Stimulated activated naive CD8-positive, alpha-beta T cell treated with anti-CD3 and anti-CD28 coated beads, Interleukin-15, Interleukin-2, amounts not matched to agents 100 ng/mL and 50 ng/mL, for 24 hours (primary cell): Measurements from ENCODE around the gene PRRC2B.

ENCODE experiments used
- H3K27ac Mint-ChIP-seq: one replicate; pipeline ENCODE4 v1.8.0; 2021; ENCODE audit warnings: mild to moderate bottlenecking, mixed read lengths
- H3K27me3 Mint-ChIP-seq: one replicate; pipeline ENCODE4 v1.8.0; 2021; ENCODE audit warnings: mixed read lengths
- H3K36me3 Mint-ChIP-seq: one replicate; pipeline ENCODE4 v1.8.0; 2021; ENCODE audit warnings: low read depth, mixed read lengths
- H3K4me1 Mint-ChIP-seq: one replicate; pipeline ENCODE4 v1.8.0; 2021; ENCODE audit warnings: low read depth, mixed read lengths
- H3K4me3 Mint-ChIP-seq: one replicate; pipeline ENCODE4 v1.8.0; 2021; ENCODE audit warnings: mild to moderate bottlenecking, mixed read lengths
- H3K9me3 Mint-ChIP-seq: one replicate; pipeline ENCODE4 v1.8.0; 2021; ENCODE audit warnings: mixed read lengths

Gene PRRC2B

GRCh38 chr9:131432597-131433301 is 38.9 kb downstream of the PRRC2B start:
- H3K36me3 Mint-ChIP-seq = peaks cover 71% of the 10 kb centered on the region
- H3K4me3 Mint-ChIP-seq = no peak overlapping the region
- H3K27me3 Mint-ChIP-seq = no peaks in the 10 kb centered on the region

GRCh38 chr9:131433302-131433854 is 39.5 kb downstream of the PRRC2B start:
- peaks cover 20% of the 10 kb centered on the region for H3K4me1 Mint-ChIP-seq
- no peak overlapping the region for H3K4me3 Mint-ChIP-seq
- H3K27me3 Mint-ChIP-seq = no peaks in the 10 kb centered on the region
- no peaks in the 10 kb centered on the region for H3K9me3 Mint-ChIP-seq
- H3K36me3 Mint-ChIP-seq = peaks cover 76% of the 10 kb centered on the region
- H3K27ac Mint-ChIP-seq = no peak overlapping the region

More at GRCh38 chr9:131432597-131433301, 38.9 kb downstream of the PRRC2B start:
- Mint-ChIP-seq H3K27ac (peak overlapping the region; percentile 36), H3K4me1 (peaks cover 20% of the 10 kb centered on the region), H3K9me3 (no peaks in the 10 kb centered on the region)

- Mint-ChIP-seq H3K4me1 (peaks cover 20% of the 10 kb centered on the region), H3K27ac (no peak overlapping the region), H3K27me3 (no peaks in the 10 kb centered on the region), H3K9me3 (no peaks in the 10 kb centered on the region), H3K36me3 (peaks cover 81% of the 10 kb centered on the region), H3K4me3 (no peak overlapping the region)
Measured at GRCh38 chr9:131434673-131435072, 40.8 kb downstream of the PRRC2B start.

- Mint-ChIP-seq H3K27ac (no peak overlapping the region), H3K27me3 (no peaks in the 10 kb centered on the region), H3K4me1 (peaks cover 28% of the 10 kb centered on the region), H3K36me3 (peaks cover 89% of the 10 kb centered on the region), H3K9me3 (no peaks in the 10 kb centered on the region), H3K4me3 (no peak overlapping the region)
Measured at GRCh38 chr9:131436376-131436775, 42.5 kb downstream of the PRRC2B start.

- Mint-ChIP-seq H3K27ac (no peak overlapping the region), H3K4me3 (no peak overlapping the region), H3K4me1 (peaks cover 33% of the 10 kb centered on the region), H3K9me3 (no peaks in the 10 kb centered on the region), H3K36me3 (peaks cover 92% of the 10 kb centered on the region), H3K27me3 (no peaks in the 10 kb centered on the region)
Measured at GRCh38 chr9:131436865-131437271, 43.0 kb downstream of the PRRC2B start.

- Mint-ChIP-seq H3K4me1 (peaks cover 35% of the 10 kb centered on the region), H3K4me3 (no peak overlapping the region), H3K27me3 (no peaks in the 10 kb centered on the region), H3K36me3 (peaks cover 89% of the 10 kb centered on the region), H3K27ac (peak overlapping the region; percentile 60), H3K9me3 (no peaks in the 10 kb centered on the region)
Measured at GRCh38 chr9:131438190-131438589, 44.3 kb downstream of the PRRC2B start.

GRCh38 chr9:131439224-131439623 is 45.3 kb downstream of the PRRC2B start:
- Mint-ChIP-seq H3K27ac (peak overlapping the region; percentile 16), H3K36me3 (peaks cover 82% of the 10 kb centered on the region), H3K27me3 (no peaks in the 10 kb centered on the region), H3K4me1 (peaks cover 35% of the 10 kb centered on the region), H3K9me3 (no peaks in the 10 kb centered on the region), H3K4me3 (no peak overlapping the region)

- Mint-ChIP-seq H3K36me3 (peaks cover 83% of the 10 kb centered on the region), H3K27me3 (no peaks in the 10 kb centered on the region), H3K27ac (no peak overlapping the region), H3K9me3 (no peaks in the 10 kb centered on the region), H3K4me1 (peaks cover 35% of the 10 kb centered on the region), H3K4me3 (no peak overlapping the region)
Measured at GRCh38 chr9:131441441-131441840, 47.6 kb downstream of the PRRC2B start.

GRCh38 chr9:131442351-131442750 is 48.5 kb downstream of the PRRC2B start:
- Mint-ChIP-seq H3K4me3 (no peak overlapping the region), H3K27me3 (no peaks in the 10 kb centered on the region), H3K4me1 (peaks cover 35% of the 10 kb centered on the region), H3K9me3 (no peaks in the 10 kb centered on the region), H3K36me3 (peaks cover 83% of the 10 kb centered on the region), H3K27ac (no peak overlapping the region)

GRCh38 chr9:131443648-131444047 is 49.8 kb downstream of the PRRC2B start:
- Mint-ChIP-seq H3K4me1 (peaks cover 30% of the 10 kb centered on the region), H3K9me3 (no peaks in the 10 kb centered on the region), H3K27ac (no peak overlapping the region), H3K27me3 (no peaks in the 10 kb centered on the region), H3K4me3 (no peak overlapping the region), H3K36me3 (peaks cover 81% of the 10 kb centered on the region)

- peaks cover 15% of the 10 kb centered on the region for H3K4me1 Mint-ChIP-seq
- H3K27ac Mint-ChIP-seq = no peak overlapping the region
- no peaks in the 10 kb centered on the region for H3K27me3 Mint-ChIP-seq
- H3K36me3 Mint-ChIP-seq = peaks cover 78% of the 10 kb centered on the region
- H3K4me3 Mint-ChIP-seq = no peak overlapping the region
- no peaks in the 10 kb centered on the region for H3K9me3 Mint-ChIP-seq
Measured at GRCh38 chr9:131446276-131446675, 52.4 kb downstream of the PRRC2B start.

GRCh38 chr9:131447148-131447547 is 53.3 kb downstream of the PRRC2B start:
- no peaks in the 10 kb centered on the region for H3K27me3 Mint-ChIP-seq
- no peak overlapping the region for H3K4me3 Mint-ChIP-seq
- H3K9me3 Mint-ChIP-seq = no peaks in the 10 kb centered on the region
- H3K36me3 Mint-ChIP-seq = peaks cover 79% of the 10 kb centered on the region
- H3K27ac Mint-ChIP-seq = peak overlapping the region; percentile 60
- H3K4me1 Mint-ChIP-seq = peaks cover 6% of the 10 kb centered on the region

GRCh38 chr9:131447600-131447999 is 53.7 kb downstream of the PRRC2B start:
- peaks cover 80% of the 10 kb centered on the region for H3K36me3 Mint-ChIP-seq
- H3K27me3 Mint-ChIP-seq = no peaks in the 10 kb centered on the region
- H3K4me3 Mint-ChIP-seq = no peak overlapping the region
- no peak overlapping the region for H3K27ac Mint-ChIP-seq
- no peaks in the 10 kb centered on the region for H3K9me3 Mint-ChIP-seq
- peaks cover 6% of the 10 kb centered on the region for H3K4me1 Mint-ChIP-seq

- Mint-ChIP-seq H3K27me3 (no peaks in the 10 kb centered on the region), H3K9me3 (no peaks in the 10 kb centered on the region), H3K4me1 (peaks cover 6% of the 10 kb centered on the region), H3K36me3 (peaks cover 84% of the 10 kb centered on the region), H3K27ac (no peak overlapping the region), H3K4me3 (no peak overlapping the region)
Measured at GRCh38 chr9:131448818-131449217, 54.9 kb downstream of the PRRC2B start.

GRCh38 chr9:131449276-131449675 is 55.4 kb downstream of the PRRC2B start:
- no peaks in the 10 kb centered on the region for H3K9me3 Mint-ChIP-seq
- peaks cover 6% of the 10 kb centered on the region for H3K4me1 Mint-ChIP-seq
- peaks cover 85% of the 10 kb centered on the region for H3K36me3 Mint-ChIP-seq
- H3K27me3 Mint-ChIP-seq = no peaks in the 10 kb centered on the region
- no peak overlapping the region for H3K4me3 Mint-ChIP-seq
- no peak overlapping the region for H3K27ac Mint-ChIP-seq

GRCh38 chr9:131454028-131454427 is 60.1 kb downstream of the PRRC2B start:
- Mint-ChIP-seq H3K4me3 (no peak overlapping the region), H3K27ac (no peak overlapping the region), H3K4me1 (peaks cover 2% of the 10 kb centered on the region), H3K9me3 (no peaks in the 10 kb centered on the region), H3K36me3 (peaks cover 75% of the 10 kb centered on the region), H3K27me3 (no peaks in the 10 kb centered on the region)
